ENCODE results near the gene KPNA4.
"Not testable (repeated sequence)": the region's sequence is repeated elsewhere in the genome, so short reads cannot be mapped to it uniquely, and the experiment has no call there.

Gene KPNA4

GRCh38 chr3:160470181-160470580, 95.2 kb downstream of the KPNA4 start:
- peaks cover 6% of the 10 kb centered on the region for H3K9me3 ChIP-seq (ENCODE audit: control insufficient read depth, low read depth, low read length)
- no peak overlapping the region for H3K9ac ChIP-seq (ENCODE audit: low read length)
- no peak overlapping the region for H3K4me3 ChIP-seq (ENCODE audit: low read length)
- no peak overlapping the region for H3K27ac ChIP-seq (ENCODE audit: low read length)
- H3K27me3 ChIP-seq (ENCODE audit: control insufficient read depth, insufficient read depth, low read length): no peaks in the 10 kb centered on the region
- no peaks in the 10 kb centered on the region for H3K36me3 ChIP-seq (ENCODE audit: control insufficient read depth, low read depth, low read length)
- no peaks in the 10 kb centered on the region for H3K4me1 ChIP-seq (ENCODE audit: control insufficient read depth, low read depth, low read length)

GRCh38 chr3:160464971-160465370, 100.4 kb downstream of the KPNA4 start:
- H3K27ac ChIP-seq (ENCODE audit: low read length): no peak overlapping the region
- H3K36me3 ChIP-seq (ENCODE audit: control insufficient read depth, low read depth, low read length): no peaks in the 10 kb centered on the region
- H3K4me1 ChIP-seq (ENCODE audit: control insufficient read depth, low read depth, low read length): no peaks in the 10 kb centered on the region
- peaks cover 5% of the 10 kb centered on the region for H3K9me3 ChIP-seq (ENCODE audit: control insufficient read depth, low read depth, low read length)
- no peak overlapping the region for H3K9ac ChIP-seq (ENCODE audit: low read length)
- H3K4me3 ChIP-seq (ENCODE audit: low read length): no peak overlapping the region
- H3K27me3 ChIP-seq (ENCODE audit: control insufficient read depth, insufficient read depth, low read length): no peaks in the 10 kb centered on the region

GRCh38 chr3:160464321-160464720, 101.0 kb downstream of the KPNA4 start:
- H3K36me3 ChIP-seq (ENCODE audit: control insufficient read depth, low read depth, low read length): no peaks in the 10 kb centered on the region
- no peaks in the 10 kb centered on the region for H3K4me1 ChIP-seq (ENCODE audit: control insufficient read depth, low read depth, low read length)
- H3K27ac ChIP-seq (ENCODE audit: low read length): no peak overlapping the region
- H3K9me3 ChIP-seq (ENCODE audit: control insufficient read depth, low read depth, low read length): no peaks in the 10 kb centered on the region
- no peaks in the 10 kb centered on the region for H3K27me3 ChIP-seq (ENCODE audit: control insufficient read depth, insufficient read depth, low read length)
- no peak overlapping the region for H3K4me3 ChIP-seq (ENCODE audit: low read length)
- no peak overlapping the region for H3K9ac ChIP-seq (ENCODE audit: low read length)

- Histone ChIP-seq H3K36me3 (ENCODE audit: control insufficient read depth, low read depth, low read length) (no peaks in the 10 kb centered on the region), H3K27ac (ENCODE audit: low read length) (no peak overlapping the region), H3K9me3 (ENCODE audit: control insufficient read depth, low read depth, low read length) (no peaks in the 10 kb centered on the region), H3K9ac (ENCODE audit: low read length) (no peak overlapping the region), H3K4me3 (ENCODE audit: low read length) (no peak overlapping the region), H3K4me1 (ENCODE audit: control insufficient read depth, low read depth, low read length) (no peaks in the 10 kb centered on the region), H3K27me3 (ENCODE audit: control insufficient read depth, insufficient read depth, low read length) (no peaks in the 10 kb centered on the region)
Measured at GRCh38 chr3:160460033-160460432, 105.3 kb downstream of the KPNA4 start.

GRCh38 chr3:160459450-160459970, 105.9 kb downstream of the KPNA4 start:
- no peaks in the 10 kb centered on the region for H3K36me3 ChIP-seq (ENCODE audit: control insufficient read depth, low read depth, low read length)
- H3K27me3 ChIP-seq (ENCODE audit: control insufficient read depth, insufficient read depth, low read length): no peaks in the 10 kb centered on the region
- no peak overlapping the region for H3K4me3 ChIP-seq (ENCODE audit: low read length)
- no peaks in the 10 kb centered on the region for H3K4me1 ChIP-seq (ENCODE audit: control insufficient read depth, low read depth, low read length)
- H3K9me3 ChIP-seq (ENCODE audit: control insufficient read depth, low read depth, low read length): no peaks in the 10 kb centered on the region
- H3K9ac ChIP-seq (ENCODE audit: low read length): no peak overlapping the region
- no peak overlapping the region for H3K27ac ChIP-seq (ENCODE audit: low read length)

GRCh38 chr3:160458151-160458550, 107.2 kb downstream of the KPNA4 start:
- H3K27me3 ChIP-seq (ENCODE audit: control insufficient read depth, insufficient read depth, low read length): no peaks in the 10 kb centered on the region
- no peak overlapping the region for H3K9ac ChIP-seq (ENCODE audit: low read length)
- H3K4me1 ChIP-seq (ENCODE audit: control insufficient read depth, low read depth, low read length): no peaks in the 10 kb centered on the region
- H3K27ac ChIP-seq (ENCODE audit: low read length): no peak overlapping the region
- H3K36me3 ChIP-seq (ENCODE audit: control insufficient read depth, low read depth, low read length): no peaks in the 10 kb centered on the region
- no peaks in the 10 kb centered on the region for H3K9me3 ChIP-seq (ENCODE audit: control insufficient read depth, low read depth, low read length)
- no peak overlapping the region for H3K4me3 ChIP-seq (ENCODE audit: low read length)

GRCh38 chr3:160455846-160456245, 109.5 kb downstream of the KPNA4 start:
- Histone ChIP-seq H3K4me1 (ENCODE audit: control insufficient read depth, low read depth, low read length) (peaks cover 3% of the 10 kb centered on the region), H3K4me3 (ENCODE audit: low read length) (no peak overlapping the region), H3K9me3 (ENCODE audit: control insufficient read depth, low read depth, low read length) (no peaks in the 10 kb centered on the region), H3K9ac (ENCODE audit: low read length) (no peak overlapping the region), H3K36me3 (ENCODE audit: control insufficient read depth, low read depth, low read length) (no peaks in the 10 kb centered on the region), H3K27me3 (ENCODE audit: control insufficient read depth, insufficient read depth, low read length) (no peaks in the 10 kb centered on the region), H3K27ac (ENCODE audit: low read length) (no peak overlapping the region)

GRCh38 chr3:160454995-160455394, 110.4 kb downstream of the KPNA4 start:
- no peaks in the 10 kb centered on the region for H3K9me3 ChIP-seq (ENCODE audit: control insufficient read depth, low read depth, low read length)
- H3K27me3 ChIP-seq (ENCODE audit: control insufficient read depth, insufficient read depth, low read length): no peaks in the 10 kb centered on the region
- no peak overlapping the region for H3K27ac ChIP-seq (ENCODE audit: low read length)
- H3K9ac ChIP-seq (ENCODE audit: low read length): no peak overlapping the region
- H3K4me1 ChIP-seq (ENCODE audit: control insufficient read depth, low read depth, low read length): peaks cover 8% of the 10 kb centered on the region
- no peaks in the 10 kb centered on the region for H3K36me3 ChIP-seq (ENCODE audit: control insufficient read depth, low read depth, low read length)
- no peak overlapping the region for H3K4me3 ChIP-seq (ENCODE audit: low read length)

GRCh38 chr3:160452251-160452650, 113.1 kb downstream of the KPNA4 start:
- H3K9ac ChIP-seq (ENCODE audit: low read length); H3K27ac ChIP-seq (ENCODE audit: low read length); H3K4me3 ChIP-seq (ENCODE audit: low read length); H3K36me3 ChIP-seq (ENCODE audit: control insufficient read depth, low read depth, low read length); H3K27me3 ChIP-seq (ENCODE audit: control insufficient read depth, insufficient read depth, low read length); H3K9me3 ChIP-seq (ENCODE audit: control insufficient read depth, low read depth, low read length): not testable (repeated sequence)
- H3K4me1 ChIP-seq (ENCODE audit: control insufficient read depth, low read depth, low read length): peaks cover 18% of the 10 kb centered on the region

GRCh38 chr3:160451602-160452001, 113.8 kb downstream of the KPNA4 start:
- Histone ChIP-seq H3K9me3 (ENCODE audit: control insufficient read depth, low read depth, low read length) (no peaks in the 10 kb centered on the region), H3K9ac (ENCODE audit: low read length) (no peak overlapping the region), H3K4me1 (ENCODE audit: control insufficient read depth, low read depth, low read length) (peaks cover 24% of the 10 kb centered on the region), H3K27me3 (ENCODE audit: control insufficient read depth, insufficient read depth, low read length) (no peaks in the 10 kb centered on the region), H3K4me3 (ENCODE audit: low read length) (no peak overlapping the region), H3K36me3 (ENCODE audit: control insufficient read depth, low read depth, low read length) (peaks cover 15% of the 10 kb centered on the region), H3K27ac (ENCODE audit: low read length) (no peak overlapping the region)

GRCh38 chr3:160450846-160451245, 114.5 kb downstream of the KPNA4 start:
- Histone ChIP-seq H3K4me3 (ENCODE audit: low read length) (peak overlapping the region; percentile 98), H3K9me3 (ENCODE audit: control insufficient read depth, low read depth, low read length) (no peaks in the 10 kb centered on the region), H3K9ac (ENCODE audit: low read length) (peak overlapping the region; percentile 93), H3K27ac (ENCODE audit: low read length) (peak overlapping the region; percentile 83), H3K36me3 (ENCODE audit: control insufficient read depth, low read depth, low read length) (peaks cover 18% of the 10 kb centered on the region), H3K27me3 (ENCODE audit: control insufficient read depth, insufficient read depth, low read length) (no peaks in the 10 kb centered on the region), H3K4me1 (ENCODE audit: control insufficient read depth, low read depth, low read length) (peaks cover 25% of the 10 kb centered on the region)

GRCh38 chr3:160449636-160450598, 115.5 kb downstream of the KPNA4 start, which contains the start of gene TRIM59:
Gene TRIM59 (minus strand): TSS chr3:160449786. CDS start chr3:160439183, 10,603 bp downstream.
- Histone ChIP-seq H3K4me3 (ENCODE audit: low read length) (peak within 1 kb of the TSS; percentile 98), H3K27me3 (ENCODE audit: control insufficient read depth, insufficient read depth, low read length) (no peaks in the 10 kb centered on the region), H3K4me1 (ENCODE audit: control insufficient read depth, low read depth, low read length) (peaks cover 25% of the 10 kb centered on the region), H3K27ac (ENCODE audit: low read length) (peak within 1 kb of the TSS; percentile 83), H3K36me3 (ENCODE audit: control insufficient read depth, low read depth, low read length) (peaks cover 19% of the 10 kb centered on the region), H3K9me3 (ENCODE audit: control insufficient read depth, low read depth, low read length) (no peaks in the 10 kb centered on the region), H3K9ac (ENCODE audit: low read length) (peak within 1 kb of the TSS; percentile 93)
